WTC11 (cell line): ENCODE data around the gene ARHGAP10. TPM values are rescaled to one million over a fixed set of nuclear protein-coding genes. Genes with fewer than 3 reads are reported as not detected.

Experiments
- ATAC-seq: fragments of 200-7000 bp; cut with Tn5 transposase; 2 replicates; pipeline ENCODE4 v1.10.0; 2021; ENCODE audit warnings: mild to moderate bottlenecking, moderate library complexity
- CTCF ChIA-PET: fragments of 300-600 bp; sonication (Branson Sonifier 250); formaldehyde crosslinking; loops from one replicate; lab custom pipeline; 2021; ENCODE audit warnings: antibody characterized with exemption; lab: Charles Lee
- POLR2A ChIA-PET: fragments of 350-600 bp; sonication (Branson Sonifier 250); formaldehyde crosslinking; loops from one replicate; lab custom pipeline; 2021; ENCODE audit warnings: antibody characterized with exemption; lab: Charles Lee
- DNase-seq: peaks from one replicate; pipeline ENCODE4 v3.0.0; 2021; ENCODE audit warnings: low spot score
- H3K27ac Mint-ChIP-seq: 2 replicates; pipeline ENCODE4 v1.8.0; 2021; ENCODE audit warnings: mixed read lengths
- H3K27me3 Mint-ChIP-seq: 2 replicates; pipeline ENCODE4 v1.8.0; 2021; ENCODE audit warnings: low read depth, mild to moderate bottlenecking, moderate library complexity, mixed read lengths
- H3K36me3 Mint-ChIP-seq: 2 replicates; pipeline ENCODE4 v1.8.0; 2021; ENCODE audit warnings: mixed read lengths
- H3K4me1 Mint-ChIP-seq: 2 replicates; pipeline ENCODE4 v1.8.0; 2022; ENCODE audit warnings: mixed read lengths
- H3K4me3 Mint-ChIP-seq: 2 replicates; pipeline ENCODE4 v1.8.0; 2021; ENCODE audit warnings: mild to moderate bottlenecking, moderate library complexity, mixed read lengths
- H3K9me3 Mint-ChIP-seq: 2 replicates; pipeline ENCODE4 v1.8.0; 2021; ENCODE audit warnings: mixed read lengths
- ATF3 ChIP-seq: sonication (generic); formaldehyde crosslinking; conservative IDR thresholded peaks from 2 replicates; pipeline ENCODE4 v1.8.1; 2022; ENCODE audit warnings: mild to moderate bottlenecking, missing genetic modification reagents
- CREB1 ChIP-seq: sonication (generic); formaldehyde crosslinking; IDR thresholded peaks from 2 replicates; pipeline ENCODE4 v1.8.0; 2023; ENCODE audit warnings: mild to moderate bottlenecking, missing genetic modification reagents
- E2F5 ChIP-seq: sonication (generic); formaldehyde crosslinking; IDR thresholded peaks from 2 replicates; pipeline ENCODE4 v1.8.1; 2022; ENCODE audit warnings: mild to moderate bottlenecking, moderate library complexity, missing genetic modification reagents
- EMX1 ChIP-seq: fragments of 250-450 bp; sonication (Bioruptor Pico); IDR thresholded peaks from 2 replicates; pipeline ENCODE4 v1.8.0; 2021; ENCODE audit warnings: mild to moderate bottlenecking
- ESRRA ChIP-seq: sonication (generic); formaldehyde crosslinking; IDR thresholded peaks from 2 replicates; pipeline ENCODE4 v1.8.1; 2022; ENCODE audit warnings: mild to moderate bottlenecking, missing genetic modification reagents, borderline replicate concordance
- FOXK1 ChIP-seq: sonication (generic); formaldehyde crosslinking; IDR thresholded peaks from 2 replicates; pipeline ENCODE4 v1.8.0; 2022; ENCODE audit warnings: mild to moderate bottlenecking, moderate library complexity, missing genetic modification reagents
- GRHL2 ChIP-seq: fragments of 250-450 bp; sonication (Bioruptor Pico); IDR thresholded peaks from 2 replicates; pipeline ENCODE4 v1.8.0; 2022; ENCODE audit warnings: mild to moderate bottlenecking, moderate library complexity; ENCODE audit not compliant: insufficient replicate concordance, severe bottlenecking
- GTF2I ChIP-seq: fragments of 250-450 bp; sonication (Bioruptor Pico); conservative IDR thresholded peaks from 2 replicates; pipeline ENCODE4 v1.4.0; 2021; ENCODE audit warnings: mild to moderate bottlenecking
- HMGXB4 ChIP-seq: sonication (generic); formaldehyde crosslinking; IDR thresholded peaks from 2 replicates; pipeline ENCODE4 v1.8.1; 2023; ENCODE audit warnings: mild to moderate bottlenecking, moderate library complexity, missing genetic modification reagents
- IRF2 ChIP-seq: sonication (generic); formaldehyde crosslinking; IDR thresholded peaks from 2 replicates; pipeline ENCODE4 v1.8.0; 2022; ENCODE audit warnings: low read depth, missing genetic modification reagents, borderline replicate concordance
- JAZF1 ChIP-seq: fragments of 250-450 bp; sonication (Bioruptor Pico); IDR thresholded peaks from 2 replicates; pipeline ENCODE4 v1.9.0; 2021; ENCODE audit warnings: moderate library complexity, mild to moderate bottlenecking, inconsistent platforms
- JUN ChIP-seq: sonication (generic); formaldehyde crosslinking; IDR thresholded peaks from 2 replicates; pipeline ENCODE4 v1.8.0; 2023; ENCODE audit warnings: mild to moderate bottlenecking, missing genetic modification reagents
- MYBL2 ChIP-seq: sonication (generic); formaldehyde crosslinking; IDR thresholded peaks from 2 replicates; pipeline ENCODE4 v1.8.1; 2023; ENCODE audit warnings: mild to moderate bottlenecking, moderate library complexity, missing genetic modification reagents
- OVOL2 ChIP-seq: fragments of 250-450 bp; sonication (Bioruptor Pico); IDR thresholded peaks from 2 replicates; pipeline ENCODE4 v1.9.0; 2021; ENCODE audit warnings: mild to moderate bottlenecking, borderline replicate concordance
- PREB ChIP-seq: sonication (generic); formaldehyde crosslinking; IDR thresholded peaks from 2 replicates; pipeline ENCODE4 v1.8.1; 2022; ENCODE audit warnings: mild to moderate bottlenecking, missing genetic modification reagents, moderate library complexity, borderline replicate concordance
- PRRX2 ChIP-seq: fragments of 250-450 bp; sonication (Bioruptor Pico); IDR thresholded peaks from 2 replicates; pipeline ENCODE4 v1.8.0; 2021; ENCODE audit warnings: mild to moderate bottlenecking
- RELA ChIP-seq: sonication (generic); formaldehyde crosslinking; IDR thresholded peaks from 2 replicates; pipeline ENCODE4 v1.8.1; 2022; ENCODE audit warnings: missing genetic modification reagents, mild to moderate bottlenecking, borderline replicate concordance
- RORB ChIP-seq: fragments of 250-450 bp; sonication (Bioruptor Pico); IDR thresholded peaks from 2 replicates; pipeline ENCODE4 v1.9.0; 2021; ENCODE audit warnings: mild to moderate bottlenecking
- TCF7 ChIP-seq: sonication (generic); formaldehyde crosslinking; IDR thresholded peaks from 2 replicates; pipeline ENCODE4 v1.8.0; 2022; ENCODE audit warnings: mild to moderate bottlenecking, low read depth, missing genetic modification reagents, moderate library complexity
- TEAD1 ChIP-seq: sonication (generic); formaldehyde crosslinking; IDR thresholded peaks from 2 replicates; pipeline ENCODE4 v1.8.0; 2022; ENCODE audit warnings: mild to moderate bottlenecking, missing genetic modification reagents
- ZNF232 ChIP-seq: sonication (generic); formaldehyde crosslinking; IDR thresholded peaks from 2 replicates; pipeline ENCODE4 v1.8.0; 2022; ENCODE audit warnings: mild to moderate bottlenecking, missing genetic modification reagents
- ZNF416 ChIP-seq: fragments of 250-450 bp; sonication (Bioruptor Pico); IDR thresholded peaks from 2 replicates; pipeline ENCODE4 v1.9.0; 2021; ENCODE audit warnings: mild to moderate bottlenecking, inconsistent platforms
- ZNF423 ChIP-seq: fragments of 250-450 bp; sonication (Bioruptor Pico); IDR thresholded peaks from 2 replicates; pipeline ENCODE4 v2.1.2; 2022; ENCODE audit warnings: mild to moderate bottlenecking, moderate library complexity
- ZNF671 ChIP-seq: fragments of 250-450 bp; sonication (Bioruptor Pico); IDR thresholded peaks from 2 replicates; pipeline ENCODE4 v1.8.0; 2021; ENCODE audit warnings: mild to moderate bottlenecking
- total RNA-seq: library from RNA; stranded (reverse); gene quantifications from 3 replicates; pipeline ENCODE4 v1.2.3, GENCODE V29; 2021
- TF ChIP-seq, protein P1 (sequence below): fragments of 250-450 bp; sonication (Bioruptor Pico); IDR thresholded peaks from 2 replicates; pipeline ENCODE4 v1.9.0; 2021; ENCODE audit warnings: mild to moderate bottlenecking, borderline replicate concordance
- TF ChIP-seq, protein P2 (sequence below): fragments of 250-450 bp; sonication (Bioruptor Pico); IDR thresholded peaks from 2 replicates; pipeline ENCODE4 v1.9.0; 2021; ENCODE audit warnings: moderate library complexity, mild to moderate bottlenecking, inconsistent platforms, borderline replicate concordance

Gene ARHGAP10
- total RNA-seq, 1 experiment from 2014 or later: 9.6 TPM

GRCh38 chr4:147802346-147802745 is 70.5 kb downstream of the ARHGAP10 start:
- POLR2A ChIA-PET: no interaction called here
- DNase-seq (no peak), ATAC-seq (no peak)
- CTCF ChIA-PET: no interaction called here
- Mint-ChIP-seq H3K36me3 (no peaks in the 10 kb centered on the region), H3K27me3 (no peaks in the 10 kb centered on the region), H3K4me1 (peaks cover 17% of the 10 kb centered on the region), H3K9me3 (no peaks in the 10 kb centered on the region), H3K4me3 (no peak overlapping the region), H3K27ac (no peak overlapping the region)
- TF ChIP-seq ZNF671 (CRISPR knock-in tag): no peak
- TF ChIP-seq IRF2 (CRISPR knock-in tag): no peak
- no peak for TF ChIP-seq E2F5 (CRISPR knock-in tag)
- no peak for TF ChIP-seq JUN (CRISPR knock-in tag)
- TF ChIP-seq CREB1 (CRISPR knock-in tag): no peak
- no peak for TF ChIP-seq ZNF416 (CRISPR knock-in tag)
- TF ChIP-seq EMX1 (CRISPR knock-in tag): no peak
- no peak for TF ChIP-seq GTF2I (CRISPR knock-in tag)
- no peak for TF ChIP-seq GRHL2
- TF ChIP-seq ZNF423 (CRISPR knock-in tag): no peak
- no peak for TF ChIP-seq RORB (CRISPR knock-in tag)
- no peak for TF ChIP-seq PRRX2 (CRISPR knock-in tag)
- no peak for TF ChIP-seq OVOL2 (CRISPR knock-in tag)
- no peak for TF ChIP-seq MYBL2 (CRISPR knock-in tag)
- TF ChIP-seq PREB: no peak
- TF ChIP-seq ATF3: no peak
- no peak for TF ChIP-seq TCF7 (CRISPR knock-in tag)

DNA sequence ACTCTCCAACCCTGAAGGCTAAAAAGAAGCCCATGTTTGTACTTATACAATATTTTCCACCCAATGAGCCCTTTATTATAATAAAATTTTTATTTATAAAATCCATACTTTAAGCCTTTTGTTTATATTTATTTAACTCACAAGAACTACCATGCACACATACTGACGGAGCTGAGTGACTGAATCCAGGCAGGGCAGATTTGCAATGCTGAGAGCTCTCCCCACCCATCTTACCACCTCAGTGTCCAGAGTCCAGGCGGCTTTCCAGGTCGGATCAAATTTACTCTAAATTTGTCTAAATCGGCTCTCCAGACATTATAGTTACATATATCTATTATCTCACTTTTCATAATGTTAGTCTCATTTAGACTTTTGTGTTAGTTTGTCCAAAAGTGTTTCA is 74.1 kb downstream of the ARHGAP10 start:
- H3K4me3 Mint-ChIP-seq: no peak overlapping the region
- CTCF ChIA-PET: interaction anchor here (2.4 kb wide), 1 partner anchor 61 kb away, joined by 5 read pairs; no protein-coding TSS in a partner anchor
- ATAC-seq (no peak), DNase-seq (no peak)
- no peaks in the 10 kb centered on the region for H3K27me3 Mint-ChIP-seq
- TF ChIP-seq RELA (CRISPR knock-in tag) (no peak), CREB1 (CRISPR knock-in tag) (no peak)
- POLR2A ChIA-PET: no interaction called here
- H3K9me3 Mint-ChIP-seq: no peaks in the 10 kb centered on the region
- H3K27ac Mint-ChIP-seq: no peak overlapping the region
- H3K4me1 Mint-ChIP-seq: peaks cover 12% of the 10 kb centered on the region
- no peaks in the 10 kb centered on the region for H3K36me3 Mint-ChIP-seq

- Mint-ChIP-seq H3K4me1 (peaks cover 16% of the 10 kb centered on the region), H3K9me3 (no peaks in the 10 kb centered on the region), H3K27ac (no peak overlapping the region), H3K4me3 (no peak overlapping the region), H3K27me3 (no peaks in the 10 kb centered on the region), H3K36me3 (no peaks in the 10 kb centered on the region)
- ChIA-PET POLR2A (no interaction called here), CTCF (no interaction called here)
- DNase-seq (no peak), ATAC-seq (no peak)
- TF ChIP-seq, protein P1, sequence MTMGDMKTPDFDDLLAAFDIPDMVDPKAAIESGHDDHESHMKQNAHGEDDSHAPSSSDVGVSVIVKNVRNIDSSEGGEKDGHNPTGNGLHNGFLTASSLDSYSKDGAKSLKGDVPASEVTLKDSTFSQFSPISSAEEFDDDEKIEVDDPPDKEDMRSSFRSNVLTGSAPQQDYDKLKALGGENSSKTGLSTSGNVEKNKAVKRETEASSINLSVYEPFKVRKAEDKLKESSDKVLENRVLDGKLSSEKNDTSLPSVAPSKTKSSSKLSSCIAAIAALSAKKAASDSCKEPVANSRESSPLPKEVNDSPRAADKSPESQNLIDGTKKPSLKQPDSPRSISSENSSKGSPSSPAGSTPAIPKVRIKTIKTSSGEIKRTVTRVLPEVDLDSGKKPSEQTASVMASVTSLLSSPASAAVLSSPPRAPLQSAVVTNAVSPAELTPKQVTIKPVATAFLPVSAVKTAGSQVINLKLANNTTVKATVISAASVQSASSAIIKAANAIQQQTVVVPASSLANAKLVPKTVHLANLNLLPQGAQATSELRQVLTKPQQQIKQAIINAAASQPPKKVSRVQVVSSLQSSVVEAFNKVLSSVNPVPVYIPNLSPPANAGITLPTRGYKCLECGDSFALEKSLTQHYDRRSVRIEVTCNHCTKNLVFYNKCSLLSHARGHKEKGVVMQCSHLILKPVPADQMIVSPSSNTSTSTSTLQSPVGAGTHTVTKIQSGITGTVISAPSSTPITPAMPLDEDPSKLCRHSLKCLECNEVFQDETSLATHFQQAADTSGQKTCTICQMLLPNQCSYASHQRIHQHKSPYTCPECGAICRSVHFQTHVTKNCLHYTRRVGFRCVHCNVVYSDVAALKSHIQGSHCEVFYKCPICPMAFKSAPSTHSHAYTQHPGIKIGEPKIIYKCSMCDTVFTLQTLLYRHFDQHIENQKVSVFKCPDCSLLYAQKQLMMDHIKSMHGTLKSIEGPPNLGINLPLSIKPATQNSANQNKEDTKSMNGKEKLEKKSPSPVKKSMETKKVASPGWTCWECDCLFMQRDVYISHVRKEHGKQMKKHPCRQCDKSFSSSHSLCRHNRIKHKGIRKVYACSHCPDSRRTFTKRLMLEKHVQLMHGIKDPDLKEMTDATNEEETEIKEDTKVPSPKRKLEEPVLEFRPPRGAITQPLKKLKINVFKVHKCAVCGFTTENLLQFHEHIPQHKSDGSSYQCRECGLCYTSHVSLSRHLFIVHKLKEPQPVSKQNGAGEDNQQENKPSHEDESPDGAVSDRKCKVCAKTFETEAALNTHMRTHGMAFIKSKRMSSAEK (CRISPR knock-in tag): no peak
- TF ChIP-seq JAZF1 (CRISPR knock-in tag): no peak
- no peak for TF ChIP-seq TEAD1
- TF ChIP-seq PRRX2 (CRISPR knock-in tag): no peak
- no peak for TF ChIP-seq FOXK1 (CRISPR knock-in tag)
- TF ChIP-seq HMGXB4 (CRISPR knock-in tag): no peak
- TF ChIP-seq, protein P2, sequence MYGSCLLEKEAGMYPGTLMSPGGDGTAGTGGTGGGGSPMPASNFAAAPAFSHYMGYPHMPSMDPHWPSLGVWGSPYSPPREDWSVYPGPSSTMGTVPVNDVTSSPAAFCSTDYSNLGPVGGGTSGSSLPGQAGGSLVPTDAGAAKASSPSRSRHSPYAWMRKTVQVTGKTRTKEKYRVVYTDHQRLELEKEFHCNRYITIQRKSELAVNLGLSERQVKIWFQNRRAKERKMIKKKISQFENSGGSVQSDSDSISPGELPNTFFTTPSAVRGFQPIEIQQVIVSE (CRISPR knock-in tag): no peak
- TF ChIP-seq ESRRA (CRISPR knock-in tag): no peak
- TF ChIP-seq ZNF232: no peak
Observed at GRCh38 chr4:147808447-147808846, 76.6 kb downstream of the ARHGAP10 start.
